Stimulated activated CD4-positive, alpha-beta T cell treated with anti-CD3 and anti-CD28 coated beads, TNF-alpha, amount 100 ng/mL, for 24 hours (primary cell): Measurements from ENCODE around the gene MORC1.
"Not testable (repeated sequence)": the region's sequence is repeated elsewhere in the genome, so short reads cannot be mapped to it uniquely, and the experiment has no call there.

Source experiments
- DNase-seq, 3 experiments: peaks; one replicate each; pipeline ENCODE4 v3.0.0-alpha.2; 2020; ENCODE audit warnings: low read depth in 3 of 3

The MORC1 gene

DNA sequence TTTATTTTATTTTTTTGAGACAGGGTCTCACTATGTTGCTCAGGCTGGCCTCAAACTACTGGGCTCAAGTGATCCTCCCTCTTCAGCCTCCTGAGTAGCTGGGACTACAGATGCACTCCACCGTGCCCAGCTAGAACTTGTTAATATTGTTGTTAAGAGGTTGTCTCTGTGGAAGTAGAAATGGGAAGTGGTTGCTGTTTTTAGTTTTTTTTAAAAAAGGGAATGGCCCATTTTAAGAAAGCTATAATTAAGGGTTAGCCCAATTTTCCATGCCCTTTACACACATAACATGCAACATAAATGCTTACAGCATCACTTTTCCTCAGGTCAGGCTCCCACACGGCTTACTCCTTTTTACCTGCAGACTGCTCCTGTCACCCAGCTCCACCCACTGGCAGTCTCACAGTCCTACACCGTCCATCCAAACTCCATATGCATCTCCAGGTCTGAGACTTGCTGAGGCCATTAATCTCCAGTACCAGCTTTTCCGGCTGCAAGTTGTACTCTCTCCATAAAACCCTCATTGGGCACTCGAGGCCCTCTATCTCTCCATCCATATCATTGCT is 19.8 kb downstream of the MORC1 start:
- DNase-seq: no peak

DNA sequence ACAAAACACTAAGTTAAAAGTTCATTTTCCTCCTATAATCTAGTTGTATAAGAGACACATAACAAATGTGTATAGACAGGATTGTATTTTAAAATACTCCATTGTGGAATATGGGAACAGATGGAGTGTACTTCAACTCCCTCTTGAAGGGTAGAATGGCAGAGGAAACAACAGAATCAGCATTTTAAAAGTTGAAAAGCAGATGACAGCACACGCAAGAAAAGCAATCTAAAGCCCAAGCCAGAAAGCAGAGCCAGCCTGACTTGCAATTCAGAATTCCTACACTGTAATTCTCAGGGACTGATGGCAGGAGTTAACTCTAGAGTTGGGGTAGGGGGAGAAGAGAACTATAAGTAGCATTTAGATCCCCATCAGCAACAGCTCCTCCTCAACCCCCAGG is 22.8 kb downstream of the MORC1 start:
- no peak for DNase-seq

DNA sequence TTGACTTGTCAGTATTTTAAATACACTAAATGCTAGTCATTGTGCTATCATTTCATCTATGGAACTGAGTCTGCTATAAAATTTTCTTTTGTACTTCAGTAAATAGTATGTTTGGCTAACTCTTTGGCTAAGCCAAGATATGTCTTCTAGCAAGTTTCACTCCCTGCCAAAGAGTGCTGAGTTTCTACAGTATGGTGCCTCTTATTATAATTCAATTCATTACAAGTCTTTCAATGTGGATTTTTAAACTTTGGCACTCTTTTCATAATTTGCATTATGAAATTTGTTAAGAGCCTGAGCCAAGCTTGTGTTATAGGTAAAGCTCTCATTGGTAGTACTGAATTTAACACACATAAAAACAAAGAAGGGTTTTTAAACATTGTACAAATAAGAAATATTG is 24.4 kb downstream of the MORC1 start:
- DNase-seq: no peak

DNA sequence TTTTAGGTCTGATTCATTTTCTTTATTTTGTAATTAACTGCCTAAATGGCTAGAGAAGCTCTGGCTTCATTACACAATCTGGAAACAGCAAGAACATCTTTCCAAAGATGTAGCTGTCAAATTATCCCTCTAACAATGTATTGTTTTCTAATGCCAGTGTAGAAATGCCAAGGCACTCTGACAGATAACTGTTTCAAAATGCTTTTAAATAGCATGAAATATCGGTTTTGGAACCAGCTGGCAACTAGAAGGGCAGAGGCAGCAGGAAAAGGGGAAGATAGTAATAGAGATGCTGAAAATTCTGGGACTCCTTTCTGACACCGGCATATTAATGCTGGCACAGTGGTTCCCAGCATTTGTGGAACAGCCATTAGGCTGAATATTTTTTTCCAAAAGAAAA is 26.1 kb downstream of the MORC1 start:
- DNase-seq: no peak

DNA sequence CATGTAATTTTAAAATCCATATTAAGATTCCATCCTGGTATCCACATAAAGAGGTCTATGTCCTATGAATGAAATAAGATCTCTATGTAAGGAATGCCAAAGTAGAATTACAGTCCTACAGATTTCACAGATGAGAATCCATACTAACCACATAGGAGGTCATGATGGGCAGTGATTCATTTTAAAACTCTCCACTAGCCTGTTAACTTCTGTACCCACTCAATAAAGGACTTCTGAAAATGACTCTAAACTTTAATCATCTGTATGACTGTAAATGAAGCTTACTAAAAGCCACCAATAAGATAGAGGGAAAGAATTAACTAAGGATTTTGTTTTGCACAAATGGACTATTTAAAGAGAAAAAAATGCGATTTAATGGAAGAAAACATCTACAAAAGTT is 28.7 kb downstream of the MORC1 start:
- no peak for DNase-seq

DNA sequence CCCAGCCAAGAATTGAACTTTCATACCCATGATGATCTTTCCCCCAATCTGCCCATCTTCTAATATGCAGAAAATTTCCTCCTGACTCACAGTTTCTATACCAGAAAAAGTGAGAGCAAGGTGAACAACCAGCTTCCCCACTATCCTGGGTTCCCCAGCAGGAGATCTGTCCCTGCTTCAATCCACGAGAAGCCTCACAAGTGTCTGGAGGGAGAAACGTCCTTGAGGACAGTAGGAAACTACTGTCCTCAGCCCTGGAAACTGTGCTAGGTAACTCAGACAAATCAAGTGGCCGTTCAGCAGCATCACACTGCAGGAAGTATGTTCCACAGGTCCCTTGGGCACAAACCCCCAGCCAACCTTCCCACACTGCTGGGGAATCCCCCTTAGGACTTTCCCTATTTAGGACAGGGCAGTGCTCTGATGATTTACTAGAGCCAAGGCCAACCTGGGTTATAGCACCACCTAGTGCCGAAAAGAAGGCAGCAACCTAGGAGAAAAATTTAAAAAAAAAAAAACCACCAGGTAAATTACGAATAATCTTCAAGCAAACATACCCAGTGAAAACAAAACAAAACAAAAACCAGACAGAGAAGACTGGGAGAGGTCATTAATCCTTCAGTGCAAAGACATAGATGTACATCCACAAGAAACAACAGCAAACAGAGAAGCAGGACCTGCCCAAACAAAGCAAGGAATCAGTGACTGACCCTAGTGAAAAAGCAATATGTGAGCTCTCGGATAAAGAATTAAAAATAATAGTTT is 36.0 kb downstream of the MORC1 start:
- no peak for DNase-seq

DNA sequence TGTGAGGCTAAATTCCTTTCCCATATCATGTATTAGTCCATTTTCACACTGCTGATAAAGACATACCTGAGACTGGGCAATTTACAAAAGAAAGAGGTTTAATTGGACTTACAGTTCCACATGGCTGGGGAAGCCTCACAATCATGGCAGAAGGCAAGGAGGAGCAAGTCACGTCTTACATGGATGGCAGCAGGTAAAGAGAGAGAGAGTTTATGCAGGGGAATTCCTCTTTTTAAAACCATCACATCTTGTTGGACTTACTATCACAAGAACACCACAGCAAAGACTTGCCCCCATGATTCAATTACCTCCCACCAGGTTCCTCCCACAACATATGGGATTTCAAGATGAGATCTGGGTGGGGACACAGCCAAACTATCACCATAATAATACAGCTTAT is 37.8 kb downstream of the MORC1 start:
- not testable (repeated sequence) for DNase-seq

DNA sequence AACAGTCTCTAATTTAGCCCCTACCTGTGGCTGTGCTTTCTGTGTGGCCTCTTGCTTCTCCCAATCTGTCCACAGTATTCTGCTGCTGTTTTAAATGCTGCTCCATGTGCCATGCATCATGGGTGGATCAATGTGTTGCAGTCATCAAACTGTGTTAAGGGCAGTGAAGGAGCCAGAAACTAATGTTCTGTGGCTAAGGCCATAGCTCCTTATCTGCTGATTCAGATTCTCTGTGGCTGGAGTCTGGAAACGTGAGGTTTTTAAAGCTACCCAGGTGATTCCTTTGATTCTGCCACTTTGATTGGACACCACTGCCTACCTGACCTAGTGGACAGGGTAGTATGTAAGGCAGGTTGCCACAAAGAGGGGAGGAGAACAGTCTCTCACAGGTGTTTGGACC is 44.8 kb downstream of the MORC1 start:
- no peak for DNase-seq

DNA sequence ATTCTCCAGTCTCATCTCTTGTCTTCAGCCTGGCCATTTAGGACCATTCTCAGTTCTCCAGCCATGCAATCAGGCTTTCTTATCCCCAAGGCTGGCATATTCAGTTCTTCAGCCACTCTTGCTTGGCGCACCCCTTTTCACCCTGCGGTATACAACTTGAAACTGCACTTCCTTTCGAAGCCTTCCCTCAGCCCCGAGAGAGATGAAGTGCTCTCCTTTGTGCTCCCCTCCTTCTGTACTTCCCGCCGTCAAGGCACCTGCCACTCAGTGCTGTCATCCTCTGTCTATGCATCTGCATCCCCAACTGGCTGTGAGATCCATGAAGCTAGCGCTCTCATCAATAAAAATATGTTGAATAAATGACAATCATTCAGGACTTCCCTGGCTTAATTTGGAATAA is 45.7 kb downstream of the MORC1 start:
- no peak for DNase-seq

DNA sequence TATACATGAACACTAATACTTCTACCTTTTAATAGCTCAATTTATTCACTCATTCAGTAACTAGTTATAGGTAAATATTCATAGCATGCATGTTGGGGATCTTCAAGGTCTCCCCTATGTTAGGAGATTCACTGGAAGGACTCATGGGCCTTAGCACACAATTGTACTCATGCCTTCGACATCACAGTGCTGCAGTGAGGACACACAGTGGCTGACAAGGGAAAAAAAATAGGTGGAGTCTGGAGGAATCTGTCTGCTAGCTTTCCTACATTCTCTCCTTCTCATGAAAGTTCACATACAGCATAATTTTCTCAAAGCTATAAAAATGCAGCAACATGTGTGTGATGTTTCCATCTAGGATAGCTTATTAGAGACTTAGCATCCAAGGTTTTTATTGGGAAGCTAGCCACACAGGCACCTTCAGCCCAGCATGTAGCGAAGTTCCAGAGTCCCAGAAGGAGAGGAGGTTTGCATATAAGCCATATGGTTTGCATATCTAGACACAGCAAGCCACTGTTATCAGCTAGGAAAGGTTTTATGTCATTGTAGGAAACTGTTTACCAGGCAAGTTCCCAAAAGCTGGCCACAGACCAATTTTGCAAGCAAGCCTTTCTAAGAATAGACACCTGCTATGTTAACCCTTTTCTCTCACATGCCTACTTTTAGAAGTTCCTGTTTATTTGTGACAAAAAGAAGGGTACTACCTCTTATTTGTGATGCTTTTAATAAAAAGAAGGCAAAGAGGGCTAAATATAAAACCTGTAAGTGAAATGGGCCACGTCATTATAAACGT is 46.4 kb downstream of the MORC1 start:
- no peak for DNase-seq

DNA sequence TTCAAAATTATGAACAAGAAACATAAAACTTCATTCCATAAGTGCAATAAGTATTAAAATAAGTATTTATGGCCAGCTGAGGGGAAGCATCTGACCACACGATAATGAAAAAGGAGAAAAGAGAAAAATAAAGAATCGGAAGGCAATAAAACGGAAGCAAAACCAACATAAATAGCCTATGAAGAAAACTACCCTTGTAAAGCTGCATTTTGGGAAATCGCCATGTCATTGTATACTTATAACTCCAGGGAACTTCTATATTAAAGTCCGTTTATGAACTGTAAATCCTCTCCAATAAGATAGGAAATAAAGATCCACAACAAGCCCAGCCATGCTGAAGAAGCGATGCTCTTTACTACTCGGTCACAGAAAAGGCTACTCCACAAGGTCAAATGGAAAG is 47.7 kb downstream of the MORC1 start:
- DNase-seq: no peak

DNA sequence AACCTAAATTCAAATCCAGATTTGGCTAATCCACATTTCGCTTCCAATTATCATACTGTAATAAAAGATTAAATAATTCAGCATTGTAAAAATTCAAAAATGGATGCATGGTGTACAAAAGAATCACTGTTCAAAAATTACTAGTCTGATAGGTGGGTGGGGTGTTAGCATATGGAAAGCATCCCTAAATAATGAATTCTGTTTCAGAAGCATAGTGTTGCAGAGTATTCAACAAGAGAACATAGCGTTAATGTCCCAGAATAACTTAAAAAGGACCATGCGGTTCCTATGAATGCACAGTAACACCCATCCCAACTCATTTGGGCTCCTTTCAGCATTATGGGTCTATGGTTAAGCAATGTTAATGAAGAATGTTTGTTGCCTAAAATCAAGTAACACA is 51.1 kb downstream of the MORC1 start:
- no peak for DNase-seq

DNA sequence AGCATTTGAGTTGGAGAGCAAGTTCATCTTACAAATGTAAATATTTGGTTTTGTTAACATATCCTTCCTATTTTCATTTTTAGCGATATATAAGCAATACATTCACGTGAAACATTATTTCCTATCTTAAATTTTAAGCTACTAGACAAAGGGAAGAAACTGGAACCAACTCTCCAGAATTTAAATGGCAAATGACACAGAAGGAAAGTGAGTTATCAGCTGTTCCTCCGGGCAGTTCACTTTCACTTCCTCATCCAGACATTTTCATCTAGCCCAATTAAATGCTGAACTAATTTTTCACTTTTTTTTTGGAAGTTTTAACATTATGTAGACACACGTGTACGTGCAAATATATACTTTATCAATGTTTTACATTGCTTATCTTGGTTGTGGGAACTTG is 58.7 kb downstream of the MORC1 start:
- no peak for DNase-seq

DNA sequence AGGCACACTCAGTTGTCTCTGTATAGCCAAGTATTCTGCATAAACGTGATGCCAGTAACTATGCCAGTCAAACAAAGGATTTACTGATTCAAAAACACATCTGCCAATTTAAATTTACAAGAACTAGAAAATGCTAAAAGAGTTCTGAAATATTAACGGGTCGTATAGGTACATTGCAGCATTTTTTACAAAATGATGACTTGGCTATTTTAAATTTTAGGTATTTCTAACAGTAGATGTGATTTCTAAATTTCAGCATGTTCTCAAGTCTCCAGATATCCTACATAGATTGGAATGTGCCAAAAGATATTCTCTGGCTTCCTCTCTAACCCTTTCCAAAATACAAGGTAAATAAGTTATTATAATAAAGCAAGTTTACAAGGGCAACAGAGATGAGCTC is 60.3 kb downstream of the MORC1 start:
- DNase-seq: no peak

DNA sequence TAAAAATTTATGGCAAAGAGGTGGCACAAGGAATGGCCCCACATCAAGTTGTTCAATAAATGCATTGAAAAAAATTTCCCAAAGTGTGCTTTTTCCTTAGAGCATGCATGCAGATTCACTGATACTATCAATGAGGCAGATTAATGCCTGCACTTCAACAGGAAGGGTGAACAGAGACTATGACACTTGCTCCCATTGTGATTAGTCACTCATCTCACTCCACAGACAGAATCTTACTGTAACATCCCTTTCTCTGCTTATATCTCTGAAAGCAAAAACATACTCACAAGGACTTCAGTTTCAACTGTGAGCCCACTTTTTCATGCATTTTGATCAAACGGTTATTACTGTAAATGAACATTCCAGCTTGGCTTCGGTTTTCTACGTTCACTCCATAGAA is 60.9 kb downstream of the MORC1 start:
- no peak for DNase-seq

DNA sequence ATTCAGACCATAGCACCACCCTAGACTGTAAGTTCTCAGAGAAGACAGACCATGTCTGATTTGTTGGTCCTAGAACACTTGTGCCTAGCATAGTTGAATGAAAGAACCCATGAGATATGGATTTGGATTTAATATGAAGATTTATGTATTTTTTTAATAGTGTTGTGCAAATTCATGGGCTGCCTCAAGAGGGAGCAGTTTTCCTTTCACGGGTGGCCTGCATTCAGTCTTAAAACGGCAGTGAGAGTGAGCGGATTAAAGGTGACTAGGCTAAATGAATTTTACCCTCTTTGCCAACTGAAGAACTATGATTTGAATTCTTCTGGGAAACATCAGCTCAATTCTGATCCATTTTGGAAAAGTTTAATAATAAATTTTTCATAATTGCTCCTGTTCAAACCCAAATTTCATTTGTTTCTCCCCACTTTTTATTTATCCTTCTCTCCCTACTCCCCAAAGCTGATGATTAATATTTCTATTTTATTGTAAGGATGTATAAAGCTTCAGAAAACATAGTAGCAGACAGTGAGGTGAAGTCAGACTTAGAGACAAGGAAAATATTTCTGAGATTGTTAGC is 67.3 kb downstream of the MORC1 start:
- no peak for DNase-seq

DNA sequence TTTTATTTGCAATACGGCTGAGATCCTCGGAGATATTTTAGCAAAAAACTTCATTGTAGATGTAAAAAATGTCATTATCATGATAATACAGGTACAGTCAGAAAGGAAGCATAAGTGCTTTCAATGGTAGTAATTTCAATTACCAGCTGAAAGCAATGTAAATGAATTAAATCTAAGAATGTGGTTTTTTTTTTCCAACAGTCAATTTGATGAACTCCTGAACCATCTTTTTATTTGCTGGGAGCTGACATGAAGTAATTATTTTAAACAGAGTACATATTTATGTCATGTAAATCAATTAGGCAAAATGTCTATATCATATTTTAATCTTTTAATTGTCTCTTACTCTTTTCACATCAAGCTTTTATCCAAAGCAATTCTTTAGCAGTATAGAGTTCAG is 70.6 kb downstream of the MORC1 start:
- no peak for DNase-seq

DNA sequence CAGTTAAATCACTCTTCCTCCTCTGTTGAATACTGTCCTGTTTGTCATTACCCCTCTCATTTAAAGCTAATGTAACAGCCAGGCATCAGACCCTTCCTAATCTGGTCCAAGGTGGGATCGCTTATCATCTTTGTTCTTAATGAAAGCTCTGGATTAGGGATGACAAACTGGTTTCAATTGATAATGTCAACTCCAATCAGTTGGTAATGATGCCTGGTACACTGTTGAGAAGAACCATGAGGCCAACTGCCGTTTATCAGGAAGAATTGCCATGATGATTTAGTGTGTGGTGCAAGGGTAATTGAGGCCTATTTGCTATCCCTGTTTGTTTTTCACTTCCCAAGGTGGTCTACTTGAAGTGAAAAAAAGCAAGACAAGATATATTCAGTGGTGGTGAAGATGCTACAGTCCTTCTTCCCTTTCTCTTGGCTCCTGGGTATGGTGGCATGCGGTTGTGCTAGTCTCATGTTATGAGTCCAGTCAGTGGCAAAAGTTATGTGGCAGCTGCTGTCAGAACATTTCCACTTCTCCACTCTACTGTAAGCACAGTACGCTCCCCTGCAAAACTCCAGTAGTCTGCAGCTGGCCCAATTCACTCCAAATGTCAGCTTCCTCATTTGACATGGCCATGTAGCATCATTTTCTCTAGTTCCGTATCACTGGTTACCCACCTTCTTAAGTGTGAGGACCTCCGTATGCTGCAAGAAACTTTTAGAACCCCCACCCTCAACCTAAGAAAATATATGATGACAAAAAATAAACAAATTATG is 72.5 kb downstream of the MORC1 start:
- DNase-seq: no peak

DNA sequence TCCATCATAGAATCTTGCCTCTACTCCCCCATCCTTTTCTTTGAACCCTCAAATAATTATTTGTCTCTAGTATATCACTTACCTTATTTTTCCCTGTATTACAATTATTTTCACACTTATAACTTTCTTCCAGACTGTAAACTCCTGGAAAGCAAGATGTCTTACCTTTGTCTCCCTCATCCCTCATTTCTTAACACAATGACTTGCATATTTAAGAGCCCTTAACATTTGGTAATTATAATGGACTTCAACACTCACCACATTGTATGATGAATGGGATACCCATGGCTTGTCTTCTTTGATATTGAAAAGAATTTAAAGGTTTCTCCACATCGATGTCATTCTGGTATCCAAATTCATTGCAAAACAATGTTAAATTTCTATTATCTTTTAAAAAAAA is 82.9 kb downstream of the MORC1 start:
- DNase-seq: no peak

DNA sequence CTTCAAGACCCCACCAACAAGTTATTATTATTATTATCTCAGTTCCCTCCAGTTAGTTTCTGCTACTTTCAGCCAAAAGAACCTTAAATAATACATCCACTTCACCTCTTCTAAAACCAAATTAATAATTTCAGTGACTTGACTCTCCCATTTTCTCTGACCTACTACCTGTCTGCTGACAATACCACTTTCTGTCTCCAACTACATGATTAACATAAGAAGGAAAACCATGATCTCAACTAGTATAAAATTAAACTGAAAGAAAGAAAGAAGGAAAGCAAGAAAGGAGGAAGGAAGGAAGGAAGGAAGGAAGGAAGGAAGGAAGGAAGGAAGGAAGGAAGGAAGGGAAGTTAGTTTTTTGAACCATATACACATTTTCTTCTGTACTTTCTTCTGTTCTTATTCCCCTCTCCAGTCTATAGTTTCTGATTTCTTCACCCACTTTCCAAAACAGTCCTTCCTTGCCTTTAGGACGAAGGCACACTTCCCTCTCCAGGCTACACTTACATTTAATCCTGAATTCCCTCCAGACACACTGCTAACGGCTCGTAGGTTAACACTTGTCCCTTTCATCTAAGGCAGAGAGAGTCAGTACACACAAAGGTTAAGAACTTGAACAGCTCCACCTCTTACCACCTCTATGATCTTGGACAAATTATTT is 84.8 kb downstream of the MORC1 start:
- DNase-seq: no peak

DNA sequence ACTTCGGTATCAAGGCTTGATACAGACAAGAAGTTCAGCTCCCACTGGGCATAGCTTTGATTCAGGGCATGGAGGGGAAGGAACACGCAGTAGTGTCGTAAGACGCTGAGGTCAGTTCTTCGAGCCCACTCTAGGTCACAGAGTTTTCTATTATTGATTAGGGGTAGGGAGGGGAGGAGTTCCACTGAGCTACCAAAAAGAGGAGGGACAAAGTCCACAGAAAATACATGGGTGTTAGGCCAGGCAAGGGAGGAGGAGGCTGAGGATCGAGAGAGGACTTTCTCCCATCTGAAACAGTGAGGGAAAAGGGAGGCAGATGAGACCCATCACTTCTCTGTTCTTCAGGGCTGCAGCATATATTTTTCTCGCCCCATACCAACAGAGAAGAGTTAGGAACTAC is 89.2 kb downstream of the MORC1 start:
- no peak for DNase-seq

DNA sequence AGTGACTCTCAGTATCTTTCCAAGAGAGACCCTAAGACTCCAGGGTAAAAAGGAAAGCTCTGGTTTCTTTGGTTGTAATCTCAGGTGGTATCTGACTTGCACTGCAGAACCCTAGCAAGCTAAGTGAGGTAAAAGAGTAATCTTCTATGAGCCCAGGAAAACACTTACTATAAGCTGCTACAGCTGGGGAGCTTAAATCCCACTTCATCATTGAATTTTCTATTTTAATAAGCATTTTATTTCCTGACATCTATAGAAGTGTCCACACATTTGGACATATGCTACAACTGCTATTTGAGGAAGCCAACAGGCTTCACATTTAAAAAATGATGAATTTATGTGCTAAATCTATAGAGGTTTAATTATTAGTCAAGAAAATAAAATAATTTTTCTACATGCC is 91.1 kb downstream of the MORC1 start:
- DNase-seq: no peak
